GM12878 (cell line): Measurements from ENCODE around the gene SLC28A1.

Source experiments
- CREM ChIP-seq: IDR thresholded peaks from 2 replicates; pipeline ENCODE4 v1.6.1; 2014; ENCODE audit warnings: antibody characterized with exemption, low read depth
- ETV6 ChIP-seq, 2 experiments: fragments of 450-650 bp in 1 of 2; IDR thresholded peaks in 1 of 2; conservative IDR thresholded peaks in 1 of 2; 2 replicates each; pipeline ENCODE4 v1.6.1; 2014; ENCODE audit warnings: antibody characterized with exemption in 1 of 2, borderline replicate concordance in 1 of 2, low read depth in 1 of 2, mild to moderate bottlenecking in 1 of 2, moderate library complexity in 1 of 2
- TBL1XR1 ChIP-seq: IDR thresholded peaks from 2 replicates; pipeline ENCODE4 v1.6.1; 2012; ENCODE audit warnings: low read depth, low read length, improper control_type of control experiment
- ZNF207 ChIP-seq: fragments of 450-650 bp; IDR thresholded peaks from 2 replicates; pipeline ENCODE4 v1.6.1; 2014; ENCODE audit warnings: antibody characterized with exemption, mild to moderate bottlenecking, borderline replicate concordance
- TF ChIP-seq, protein P1 (sequence below): IDR thresholded peaks from 2 replicates; pipeline ENCODE4 v1.6.1; 2012; ENCODE audit warnings: low read depth, low read length, improper control_type of control experiment

DNA sequence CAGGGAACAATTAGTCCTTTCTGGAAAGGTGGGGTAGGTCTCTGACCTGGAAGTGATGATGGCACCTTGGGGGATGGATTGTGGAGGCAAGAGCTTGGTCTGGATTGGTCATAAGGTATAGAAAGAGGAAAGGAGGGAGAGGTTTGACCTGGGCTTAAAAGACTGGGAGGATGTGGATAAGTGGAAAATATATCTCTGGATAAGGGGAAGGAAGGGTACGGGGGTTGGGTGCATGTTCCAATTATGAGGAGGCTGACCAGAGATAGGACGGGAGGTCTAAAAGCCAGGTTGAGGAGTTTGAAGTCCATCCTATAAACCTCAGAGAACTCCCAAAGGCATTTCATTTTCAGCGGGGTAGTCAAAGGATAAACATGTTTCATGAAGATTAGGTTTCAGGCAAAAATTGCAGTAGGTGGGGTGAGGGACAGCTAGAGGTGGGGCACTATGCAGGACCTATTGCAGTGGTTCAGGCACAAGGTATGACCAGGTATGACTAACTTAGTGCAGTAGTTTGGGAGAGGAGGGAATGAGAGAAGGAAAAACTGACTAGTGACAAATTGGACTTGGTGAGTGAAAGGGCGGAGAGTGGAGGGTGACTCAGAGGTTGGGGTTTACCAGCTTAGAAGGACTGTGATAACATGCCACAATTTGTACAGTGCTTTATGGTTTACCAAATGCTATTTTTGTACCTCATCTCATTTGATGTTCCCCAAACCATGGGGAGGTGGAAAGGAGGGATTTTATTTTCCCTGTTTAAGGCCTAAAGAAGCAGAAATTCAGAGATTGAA, 107.9 kb downstream of the SLC28A1 start:
- TF ChIP-seq CREM (no peak), ETV6 (conservative IDR thresholded peaks at IDR 0.05 in 1 of 2, IDR thresholded peaks at IDR 0.05 in 1 of 2; ENCODE audit: borderline replicate concordance in 1 of 2, low read depth in 1 of 2) (no peak), TBL1XR1 (no peak), ZNF207 (no peak)
- TF ChIP-seq, protein P1, sequence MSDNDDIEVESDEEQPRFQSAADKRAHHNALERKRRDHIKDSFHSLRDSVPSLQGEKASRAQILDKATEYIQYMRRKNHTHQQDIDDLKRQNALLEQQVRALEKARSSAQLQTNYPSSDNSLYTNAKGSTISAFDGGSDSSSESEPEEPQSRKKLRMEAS, result no peak
